ENCODE results near the gene ULK4.
A peak's percentile ranks its signal among the peaks of the same experiment; 100 is the strongest.
"Not testable (repeated sequence)": the region's sequence is repeated elsewhere in the genome, so short reads cannot be mapped to it uniquely, and the experiment has no call there.

ULK4 gene

GRCh38 chr3:41961751-41962679, at the start of gene ULK4:
ULK4 (minus strand) TSS chr3:41962103; CDS start chr3:41954759, 7,344 bp downstream.
- peak; percentile 98 for FAIRE-seq

DNA sequence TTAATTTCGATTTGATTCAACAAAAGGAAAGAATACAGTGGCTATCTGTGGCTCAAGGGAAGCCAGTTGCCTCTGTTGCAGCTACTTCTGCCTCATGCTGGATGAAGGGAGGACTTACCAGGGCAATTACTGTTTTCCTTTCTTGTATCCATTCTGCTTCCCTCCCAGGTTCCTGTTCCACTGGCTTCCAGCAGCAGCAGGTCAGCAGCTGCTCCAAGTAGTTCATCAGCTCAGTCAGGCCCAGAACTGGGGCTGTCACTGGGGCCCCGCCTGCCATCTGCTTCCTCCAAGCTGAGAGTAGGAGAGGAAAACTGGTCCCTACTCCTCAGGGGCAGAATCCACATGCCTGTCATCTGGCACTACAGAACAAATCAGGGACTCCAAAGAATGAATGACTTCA, 48.6 kb upstream of the ULK4 start:
- no peak for FAIRE-seq

- FAIRE-seq, result no peak
Observed at GRCh38 chr3:42009456-42009855, 47.6 kb upstream of the ULK4 start.

GRCh38 chr3:42007785-42008184, 45.9 kb upstream of the ULK4 start:
- no peak for FAIRE-seq

GRCh38 chr3:42005401-42005800, 43.5 kb upstream of the ULK4 start:
- FAIRE-seq, result no peak

- FAIRE-seq, result no peak
Observed at GRCh38 chr3:42002790-42003189, 40.9 kb upstream of the ULK4 start.

- no peak for FAIRE-seq
Observed at GRCh38 chr3:42001777-42002176, 39.9 kb upstream of the ULK4 start.

DNA sequence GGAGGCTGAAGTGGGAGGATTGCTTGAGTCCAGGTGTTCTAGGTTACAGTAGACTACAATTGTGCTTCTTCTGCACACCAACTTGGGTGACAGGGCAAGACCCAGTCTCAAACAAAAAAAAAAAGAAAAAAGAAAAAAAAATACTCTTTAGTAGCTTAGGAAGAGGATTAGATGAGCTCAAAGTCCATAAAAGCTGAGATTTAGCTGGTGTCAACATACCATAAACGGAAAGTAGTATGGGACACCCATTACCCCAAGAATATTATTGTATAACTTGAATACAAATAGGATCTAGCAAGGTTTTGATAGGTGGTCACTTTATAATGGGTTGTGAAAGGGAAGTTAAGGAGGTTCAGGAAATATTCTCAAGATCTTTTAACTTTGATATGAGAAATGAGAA, 38.0 kb upstream of the ULK4 start:
- no peak for FAIRE-seq

GRCh38 chr3:41997702-41998550, 36.0 kb upstream of the ULK4 start:
- FAIRE-seq, result no peak

- FAIRE-seq, result no peak
Observed at GRCh38 chr3:41991437-41991836, 29.5 kb upstream of the ULK4 start.

DNA sequence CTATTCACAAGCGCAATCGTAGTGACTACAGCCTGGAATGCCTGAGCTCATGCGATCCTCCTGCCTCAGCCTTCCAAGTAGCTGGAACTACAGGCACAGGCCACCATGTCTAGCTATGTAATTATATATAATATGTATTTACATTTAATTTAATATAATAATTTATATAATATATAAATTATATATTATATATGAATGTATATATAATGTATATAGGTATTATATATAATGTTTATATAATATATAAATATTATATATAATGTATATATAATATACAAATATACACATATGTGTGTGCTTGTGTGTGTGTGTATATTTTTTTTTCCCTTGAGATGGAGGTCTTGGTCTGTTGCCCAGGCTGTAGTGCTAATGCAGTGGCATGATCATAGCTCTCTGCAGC, 27.6 kb upstream of the ULK4 start:
- no peak for FAIRE-seq

- FAIRE-seq, result no peak
Observed at GRCh38 chr3:41987627-41988026, 25.7 kb upstream of the ULK4 start.

- no peak for FAIRE-seq
Observed at GRCh38 chr3:41986561-41986960, 24.7 kb upstream of the ULK4 start.

GRCh38 chr3:41985018-41985417, 23.1 kb upstream of the ULK4 start:
- FAIRE-seq, result no peak

- FAIRE-seq, result not testable (repeated sequence)
Observed at GRCh38 chr3:41983091-41983490, 21.2 kb upstream of the ULK4 start.

DNA sequence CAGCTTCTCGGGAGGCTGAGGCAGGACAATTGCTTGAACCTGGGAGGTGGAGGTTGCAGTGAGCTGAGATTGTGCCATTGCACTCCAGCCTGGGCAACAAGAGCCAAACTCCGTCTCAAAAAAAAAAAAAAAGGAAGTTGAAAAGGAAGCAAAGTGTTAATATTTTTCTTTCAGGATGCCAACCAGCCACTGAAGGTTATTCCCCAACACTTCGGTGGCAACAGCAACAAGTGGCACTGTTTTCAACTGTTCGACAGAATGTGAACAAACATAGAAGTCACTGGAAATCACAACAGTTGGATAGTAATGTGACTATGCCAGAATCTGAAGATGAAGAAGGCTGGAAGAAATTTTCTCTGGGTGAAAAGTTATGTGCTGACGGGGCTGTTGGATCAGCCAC, 15.5 kb upstream of the ULK4 start:
- not testable (repeated sequence) for FAIRE-seq

- no peak for FAIRE-seq
Observed at GRCh38 chr3:41975416-41976103, 13.7 kb upstream of the ULK4 start.

GRCh38 chr3:41974223-41974622, 12.3 kb upstream of the ULK4 start:
- FAIRE-seq, result no peak

DNA sequence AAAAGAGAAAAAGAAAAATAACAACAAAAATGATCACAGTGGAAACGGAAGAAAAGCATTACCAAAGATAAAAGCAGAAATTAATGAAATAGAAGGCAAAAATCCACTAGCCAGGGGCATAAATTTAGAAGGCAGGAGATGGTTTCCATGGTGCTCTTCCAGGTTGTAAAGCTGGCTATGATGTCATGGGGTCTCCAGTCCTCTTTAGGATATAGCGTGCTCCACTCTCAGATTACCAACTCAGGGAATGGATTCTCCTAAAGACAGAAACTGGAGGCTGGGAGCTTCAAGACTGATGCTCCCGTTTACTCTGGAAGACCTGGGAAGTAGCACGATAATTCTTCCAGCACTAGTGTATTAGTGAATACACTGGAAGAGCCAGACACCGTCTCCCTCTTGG, 10.9 kb upstream of the ULK4 start:
- no peak for FAIRE-seq

DNA sequence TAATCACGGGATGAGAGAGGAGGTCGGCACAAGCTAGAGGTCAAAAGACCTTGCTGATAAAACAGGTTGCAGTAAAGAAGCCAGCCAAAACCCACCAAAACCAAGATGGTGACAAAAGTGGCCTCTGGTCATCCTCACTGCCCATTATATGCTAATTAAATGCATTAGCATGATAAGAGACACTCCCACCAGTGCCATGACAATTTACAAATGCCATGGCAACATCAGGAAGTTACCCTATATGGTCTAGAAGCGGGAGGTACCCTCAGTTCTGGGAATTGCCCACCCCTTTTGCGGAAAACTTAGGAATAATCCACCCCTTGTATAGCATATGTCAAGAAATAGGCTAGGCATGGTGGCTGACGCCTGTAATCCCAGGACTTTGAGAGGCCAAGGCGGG, 4.3 kb upstream of the ULK4 start:
- no peak for FAIRE-seq

DNA sequence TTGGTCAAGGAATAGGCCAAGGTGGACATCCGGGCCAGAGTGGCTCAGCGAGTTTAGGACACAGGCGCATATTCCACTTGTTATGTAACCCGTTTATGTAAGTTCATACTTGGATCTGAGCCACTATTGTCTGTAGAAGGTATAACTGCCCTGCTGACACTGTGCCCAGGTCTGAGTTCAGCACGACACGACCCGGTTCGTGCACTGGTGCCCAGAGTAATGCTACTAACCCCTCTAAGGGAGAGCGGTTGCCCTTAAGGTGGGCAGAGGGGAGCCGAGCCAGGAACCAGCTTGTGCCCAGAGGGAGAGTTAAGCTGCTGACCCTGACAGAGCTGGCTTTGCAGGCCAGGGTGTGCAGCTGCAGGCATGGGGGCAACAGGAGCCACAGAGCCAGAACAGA, 1.9 kb upstream of the ULK4 start:
- FAIRE-seq, result no peak

- FAIRE-seq, result no peak
Observed at GRCh38 chr3:41960826-41961750, 815 bp downstream of the ULK4 start.

Data from endometrium (tissue), 2 donors.